Karpas-422 (cell line): ENCODE results near the gene FAM20A. TPM values are rescaled to one million over a fixed set of nuclear protein-coding genes. Genes with fewer than 3 reads are reported as not detected.
"Not testable (repeated sequence)": the region's sequence is repeated elsewhere in the genome, so short reads cannot be mapped to it uniquely, and the experiment has no call there.

Experiments
- DNase-seq: peaks from one replicate; pipeline ENCODE4 v3.0.0-alpha.2; 2015
- H2AFZ ChIP-seq: fragments of 200-600 bp; sonication (generic); 2 replicates; pipeline ENCODE4 v1.6.1; 2014; ENCODE audit warnings: antibody characterized with exemption, low read length, mixed read lengths
- H3K27ac ChIP-seq: fragments of 200-600 bp; sonication (generic); 2 replicates; pipeline ENCODE4 v1.5.1; 2014; ENCODE audit warnings: mild to moderate bottlenecking, low read length, moderate library complexity
- H3K27me3 ChIP-seq: fragments of 200-600 bp; sonication (generic); 2 replicates; pipeline ENCODE4 v1.6.1; 2014; ENCODE audit warnings: low read length, mixed read lengths
- H3K36me3 ChIP-seq: fragments of 200-600 bp; sonication (generic); 2 replicates; pipeline ENCODE4 v1.6.1; 2014; ENCODE audit warnings: low read length, mixed read lengths; ENCODE audit not compliant: insufficient read depth
- H3K4me1 ChIP-seq: fragments of 200-600 bp; sonication (generic); 2 replicates; pipeline ENCODE4 v1.6.1; 2014; ENCODE audit warnings: mild to moderate bottlenecking, low read length, mixed read lengths
- H3K4me2 ChIP-seq: fragments of 200-600 bp; sonication (generic); 2 replicates; pipeline ENCODE4 v1.6.1; 2014; ENCODE audit warnings: low read length, low read depth, mild to moderate bottlenecking; ENCODE audit not compliant: poor library complexity, severe bottlenecking
- H3K4me3 ChIP-seq: fragments of 200-600 bp; sonication (generic); 2 replicates; pipeline ENCODE4 v1.5.1; 2014; ENCODE audit warnings: mild to moderate bottlenecking, antibody characterized with exemption, low read length, mixed read lengths
- H3K79me2 ChIP-seq: fragments of 200-600 bp; sonication (generic); 2 replicates; pipeline ENCODE4 v1.6.1; 2014; ENCODE audit warnings: mild to moderate bottlenecking, low read length, mixed read lengths
- H3K9ac ChIP-seq: fragments of 200-600 bp; sonication (generic); 2 replicates; pipeline ENCODE4 v1.6.0; 2014; ENCODE audit warnings: low read length
- H3K9me2 ChIP-seq: fragments of 200-600 bp; sonication (generic), shearing (Covaris generic); replicated peaks from 2 replicates; pipeline ENCODE4 v1.6.0; 2014; ENCODE audit warnings: mild to moderate bottlenecking, low read length, moderate library complexity; ENCODE audit not compliant: insufficient read depth
- H3K9me3 ChIP-seq: fragments of 300-700, 200-600 bp; sonication (generic); 2 replicates; pipeline ENCODE4 v1.6.1; 2014; ENCODE audit warnings: low read length, mixed read lengths
- H4K20me1 ChIP-seq: fragments of 200-600 bp; sonication (generic); 2 replicates; pipeline ENCODE4 v1.6.1; 2014; ENCODE audit warnings: mild to moderate bottlenecking, antibody characterized with exemption, low read length, low read depth; ENCODE audit not compliant: insufficient read depth
- total RNA-seq: library from RNA; depleted of rRNA; stranded (reverse); fragments of >200 nt; shearing (Covaris generic); gene quantifications from 2 replicates; pipeline ENCODE4 v1.2.3, GENCODE V29; 2014; ENCODE audit warnings: low replicate concordance

FAM20A gene
- total RNA-seq, 1 experiment from 2014 or later = not detected

- Histone ChIP-seq H2AFZ (no peak overlapping the region), H3K36me3 (no peaks in the 10 kb centered on the region), H3K9me2 (no peaks in the 10 kb centered on the region), H3K4me1 (peaks cover 24% of the 10 kb centered on the region), H4K20me1 (no peaks in the 10 kb centered on the region), H3K9me3 (no peaks in the 10 kb centered on the region), H3K4me3 (no peak overlapping the region), H3K27ac (no peak overlapping the region), H3K27me3 (no peaks in the 10 kb centered on the region), H3K9ac (no peak overlapping the region), H3K79me2 (peaks cover 4% of the 10 kb centered on the region), H3K4me2 (no peak overlapping the region)
- DNase-seq = peak; percentile 21
These were observed 93.6 kb downstream of the FAM20A start for GRCh38 chr17:68507576-68507975.

GRCh38 chr17:68505951-68506350 lies 95.2 kb downstream of the FAM20A start:
- no peaks in the 10 kb centered on the region for H3K79me2 ChIP-seq
- peak; percentile 37 for DNase-seq
- H3K27me3 ChIP-seq = no peaks in the 10 kb centered on the region
- H3K9me2 ChIP-seq = no peaks in the 10 kb centered on the region
- no peak overlapping the region for H3K27ac ChIP-seq
- H3K36me3 ChIP-seq = no peaks in the 10 kb centered on the region
- H4K20me1 ChIP-seq = no peaks in the 10 kb centered on the region
- no peak overlapping the region for H3K4me3 ChIP-seq
- no peak overlapping the region for H3K9ac ChIP-seq
- H3K9me3 ChIP-seq = no peaks in the 10 kb centered on the region
- H3K4me1 ChIP-seq = peaks cover 17% of the 10 kb centered on the region
- 0 out of 2 replicates have a peak overlapping the region, but pooled peaks have one; percentile 57 for H2AFZ ChIP-seq
- H3K4me2 ChIP-seq = no peak overlapping the region

- no peaks in the 10 kb centered on the region for H3K9me3 ChIP-seq
- DNase-seq = peak; percentile 39
- H3K27ac ChIP-seq = no peak overlapping the region
- no peaks in the 10 kb centered on the region for H3K9me2 ChIP-seq
- H3K27me3 ChIP-seq = no peaks in the 10 kb centered on the region
- no peaks in the 10 kb centered on the region for H3K36me3 ChIP-seq
- peaks cover 35% of the 10 kb centered on the region for H3K4me1 ChIP-seq
- no peak overlapping the region for H2AFZ ChIP-seq
- H3K4me2 ChIP-seq = no peak overlapping the region
- H3K4me3 ChIP-seq = no peak overlapping the region
- H4K20me1 ChIP-seq = no peaks in the 10 kb centered on the region
- no peaks in the 10 kb centered on the region for H3K79me2 ChIP-seq
- no peak overlapping the region for H3K9ac ChIP-seq
These were observed 100.1 kb downstream of the FAM20A start for GRCh38 chr17:68501074-68501473.

- DNase-seq = no peak
- H4K20me1 ChIP-seq = no peaks in the 10 kb centered on the region
- H3K36me3 ChIP-seq = no peaks in the 10 kb centered on the region
- H2AFZ ChIP-seq = no peak overlapping the region
- no peaks in the 10 kb centered on the region for H3K9me2 ChIP-seq
- no peak overlapping the region for H3K9ac ChIP-seq
- H3K27ac ChIP-seq = peak overlapping the region; percentile 98; the same call in 1 of the 2 replicates
- no peaks in the 10 kb centered on the region for H3K9me3 ChIP-seq
- no peaks in the 10 kb centered on the region for H3K79me2 ChIP-seq
- H3K4me3 ChIP-seq = no peak overlapping the region
- H3K4me2 ChIP-seq = no peak overlapping the region
- H3K4me1 ChIP-seq = peaks cover 40% of the 10 kb centered on the region
- no peaks in the 10 kb centered on the region for H3K27me3 ChIP-seq
These were observed 101.6 kb downstream of the FAM20A start for GRCh38 chr17:68499587-68499986.

- H3K9ac ChIP-seq = peak overlapping the region; percentile 70
- no peaks in the 10 kb centered on the region for H3K79me2 ChIP-seq
- peak overlapping the region; percentile 98 for H3K27ac ChIP-seq
These were observed 102.5 kb downstream of the FAM20A start for GRCh38 chr17:68498479-68499326.

GRCh38 chr17:68497885-68498319 lies 103.3 kb downstream of the FAM20A start:
- no peaks in the 10 kb centered on the region for H3K27me3 ChIP-seq
- no peaks in the 10 kb centered on the region for H3K36me3 ChIP-seq
- no peaks in the 10 kb centered on the region for H4K20me1 ChIP-seq
- H3K9me2 ChIP-seq = no peaks in the 10 kb centered on the region
- H3K9me3 ChIP-seq = no peaks in the 10 kb centered on the region
- peak overlapping the region; percentile 69 for H3K4me2 ChIP-seq
- H3K4me1 ChIP-seq = peaks cover 40% of the 10 kb centered on the region
- DNase-seq = peak; percentile 95
- peak overlapping the region; percentile 25 for H3K4me3 ChIP-seq
- H2AFZ ChIP-seq = no peak overlapping the region
- no peaks in the 10 kb centered on the region for H3K79me2 ChIP-seq
- H3K9ac ChIP-seq = peak overlapping the region; percentile 70
- peak overlapping the region; percentile 98 for H3K27ac ChIP-seq

More at GRCh38 chr17:68498479-68499326, 102.5 kb downstream of the FAM20A start:
- no peaks in the 10 kb centered on the region for H4K20me1 ChIP-seq
- H3K36me3 ChIP-seq = no peaks in the 10 kb centered on the region
- peak overlapping the region; percentile 69 for H3K4me2 ChIP-seq
- no peaks in the 10 kb centered on the region for H3K9me2 ChIP-seq
- no peaks in the 10 kb centered on the region for H3K27me3 ChIP-seq
- H3K4me1 ChIP-seq = peaks cover 40% of the 10 kb centered on the region
- DNase-seq = peak; percentile 61
- peak overlapping the region; percentile 54 for H2AFZ ChIP-seq
- H3K9me3 ChIP-seq = no peaks in the 10 kb centered on the region
- peak overlapping the region; percentile 25 for H3K4me3 ChIP-seq

- Histone ChIP-seq H3K27me3 (no peaks in the 10 kb centered on the region), H2AFZ (peak overlapping the region; percentile 72), H3K79me2 (no peaks in the 10 kb centered on the region), H4K20me1 (no peaks in the 10 kb centered on the region), H3K9me2 (no peaks in the 10 kb centered on the region), H3K27ac (peak overlapping the region; percentile 85), H3K36me3 (no peaks in the 10 kb centered on the region), H3K9ac (no peak overlapping the region), H3K4me2 (no peak overlapping the region), H3K9me3 (no peaks in the 10 kb centered on the region), H3K4me3 (no peak overlapping the region), H3K4me1 (peaks cover 60% of the 10 kb centered on the region)
- DNase-seq = no peak
These were observed 106.1 kb downstream of the FAM20A start for GRCh38 chr17:68495081-68495480.

- H3K4me1 ChIP-seq = peaks cover 49% of the 10 kb centered on the region
These were observed 108.6 kb downstream of the FAM20A start for GRCh38 chr17:68492394-68493054.

More at GRCh38 chr17:68492394-68493054, 108.6 kb downstream of the FAM20A start:
- H2AFZ ChIP-seq, H3K79me2 ChIP-seq, H3K4me3 ChIP-seq, H3K9ac ChIP-seq, H3K9me3 ChIP-seq, DNase-seq, H3K4me2 ChIP-seq, H3K27me3 ChIP-seq, H3K36me3 ChIP-seq, H3K9me2 ChIP-seq, H4K20me1 ChIP-seq: not testable (repeated sequence)
- H3K27ac ChIP-seq = peak overlapping the region; percentile 86
